NCI-H524 treated with DMSO at 0.1 percent for 48 hours (cell line): ENCODE results near the gene SPECC1.
"Not testable (repeated sequence)": the region's sequence is repeated elsewhere in the genome, so short reads cannot be mapped to it uniquely, and the experiment has no call there.

Source experiments
- DNase-seq: peaks from one replicate; lab custom pipeline; 2025; lab: John Stamatoyannopoulos, UW

The SPECC1 gene

DNA sequence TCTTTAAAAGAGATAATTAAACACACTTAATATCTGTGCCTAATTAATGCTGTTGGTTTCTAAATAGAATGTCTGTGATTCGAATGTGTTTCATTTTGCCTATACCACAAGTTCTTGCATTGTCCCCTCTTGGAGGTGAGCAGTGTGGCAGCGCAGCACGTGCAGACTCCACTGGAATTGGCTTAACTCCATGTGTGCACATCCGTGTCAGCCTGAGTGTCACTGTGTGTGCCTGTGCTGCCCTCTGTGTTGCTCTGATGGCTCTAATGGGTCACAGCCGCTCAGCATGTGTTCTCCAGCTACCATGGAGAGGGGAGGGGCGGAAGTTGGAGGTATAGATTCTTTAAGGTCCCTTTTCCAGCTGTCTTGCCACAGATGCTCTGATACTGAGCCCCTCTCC, 226.6 kb downstream of the SPECC1 start:
- DNase-seq = no peak

DNA sequence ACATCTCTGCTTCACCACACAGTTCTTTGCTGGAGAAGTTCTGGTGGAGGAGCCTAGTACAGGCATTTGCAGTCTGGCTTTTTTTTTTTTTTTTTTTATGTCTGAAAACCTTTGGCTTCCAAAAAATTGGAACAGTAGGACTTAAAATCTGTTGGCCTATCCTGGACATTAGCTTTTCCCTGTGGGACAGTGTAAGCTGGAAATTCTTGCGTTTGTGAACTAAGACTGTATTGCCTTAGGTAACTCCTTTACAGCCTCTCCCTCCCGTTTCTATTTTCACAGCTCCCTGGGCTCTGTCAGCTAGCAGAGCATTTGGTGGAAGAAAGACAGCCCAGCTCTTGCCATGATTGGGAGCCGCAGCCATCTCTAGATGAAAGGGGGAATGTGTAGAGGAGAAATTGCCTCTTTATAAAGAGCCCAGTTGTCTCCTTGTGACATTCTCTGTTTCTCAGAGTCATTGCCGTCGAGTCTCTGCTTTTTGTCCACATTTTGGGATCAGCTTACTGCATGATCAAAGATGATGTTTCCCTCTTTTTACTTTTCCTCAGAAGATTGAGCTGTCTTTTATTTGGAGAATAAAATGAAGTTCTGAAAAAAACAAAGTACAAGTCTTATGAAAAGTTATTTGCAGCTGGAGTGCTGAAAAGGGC, 227.5 kb downstream of the SPECC1 start:
- no peak for DNase-seq

DNA sequence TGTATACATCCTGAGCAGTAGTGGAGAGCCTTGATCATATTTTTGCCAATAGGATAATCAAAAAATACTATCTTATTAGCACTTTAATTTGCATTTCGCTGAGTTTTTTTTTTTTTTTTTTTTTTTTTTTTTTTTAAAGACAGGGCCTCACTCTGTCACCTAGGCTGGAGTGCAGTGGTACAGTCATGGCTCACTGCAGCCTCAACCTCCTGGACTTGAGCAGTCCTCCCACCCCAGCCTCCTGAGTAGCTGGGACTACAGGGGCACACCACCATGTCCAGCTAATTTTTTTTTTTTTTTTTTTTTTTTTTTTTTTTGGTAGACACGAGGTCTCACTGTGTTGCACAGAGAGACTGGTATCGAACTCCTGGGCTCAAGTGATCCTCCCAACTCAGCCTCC, 230.6 kb downstream of the SPECC1 start:
- DNase-seq = not testable (repeated sequence)

DNA sequence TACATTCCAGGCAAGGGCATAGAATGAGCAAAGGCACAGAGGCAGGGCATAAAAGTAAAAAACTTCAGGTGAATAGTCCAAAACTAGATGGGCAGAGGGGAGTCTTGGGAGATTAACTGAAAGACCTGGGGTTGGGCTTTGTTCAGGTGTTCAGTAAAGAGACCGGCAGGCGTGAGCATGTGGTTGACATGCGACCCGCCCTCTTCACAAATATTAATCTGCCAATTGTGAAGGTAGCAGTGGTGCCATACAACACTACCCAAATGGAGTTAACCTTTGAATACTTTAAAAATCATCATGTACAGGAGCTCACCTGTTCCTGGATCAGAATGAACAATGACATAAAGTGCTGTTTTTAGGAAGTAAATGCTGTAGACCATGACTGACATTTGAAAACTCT, 232.7 kb downstream of the SPECC1 start:
- no peak for DNase-seq

DNA sequence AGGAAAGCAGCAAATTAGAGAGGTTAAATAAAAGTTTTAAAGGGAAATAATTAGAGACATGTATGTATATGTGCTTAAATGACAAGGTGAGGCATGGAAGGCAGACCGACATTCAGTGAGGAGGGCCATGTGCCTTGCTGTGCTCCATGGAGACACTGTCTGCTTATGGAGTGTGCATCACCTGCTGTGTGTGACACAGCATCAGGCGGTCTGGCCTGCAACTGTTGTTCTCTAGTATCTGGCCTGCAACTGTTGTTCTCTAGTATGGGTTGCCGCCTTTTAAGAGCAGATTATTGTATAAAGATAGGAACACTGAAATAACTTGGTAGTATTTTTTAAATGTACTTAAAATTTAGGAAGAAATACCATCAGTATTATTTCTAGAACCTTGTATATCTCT, 233.1 kb downstream of the SPECC1 start:
- no peak for DNase-seq

DNA sequence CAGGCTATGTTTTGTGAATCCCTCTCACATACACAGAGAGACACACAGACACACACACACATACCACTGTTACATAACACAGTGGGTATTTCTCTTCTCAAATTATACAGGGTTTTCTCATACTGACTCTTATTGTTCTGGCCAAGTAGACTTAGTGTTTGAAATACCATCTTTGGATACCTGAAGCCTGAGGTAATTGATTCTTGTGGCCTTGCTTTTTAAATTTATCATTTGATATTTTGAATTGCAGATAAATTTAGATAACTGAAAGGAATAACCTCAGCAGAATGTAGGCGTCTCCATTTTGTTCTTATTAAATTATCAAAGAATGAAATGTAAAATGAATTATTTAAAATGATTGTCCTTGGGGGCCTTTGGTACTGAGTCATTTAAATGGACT, 234.4 kb downstream of the SPECC1 start:
- DNase-seq = no peak

DNA sequence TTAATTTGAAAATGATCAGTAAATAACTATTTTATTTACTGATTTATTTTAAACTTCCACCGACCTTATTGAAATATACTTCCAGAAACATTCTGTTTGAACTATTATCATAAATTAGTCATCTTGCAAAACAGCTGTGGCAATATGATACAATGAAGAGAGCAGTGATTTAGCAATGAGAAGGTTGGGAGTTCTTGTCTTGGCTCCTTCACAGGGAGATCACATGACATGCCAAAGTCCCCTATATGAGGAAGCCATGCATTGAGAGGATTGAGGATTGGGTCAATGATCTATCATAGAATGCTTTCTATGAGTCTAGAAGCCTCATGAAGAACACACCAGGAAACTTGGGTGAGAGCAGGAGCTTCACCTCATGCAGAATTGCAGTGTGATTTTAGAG, 235.5 kb downstream of the SPECC1 start:
- no peak for DNase-seq

DNA sequence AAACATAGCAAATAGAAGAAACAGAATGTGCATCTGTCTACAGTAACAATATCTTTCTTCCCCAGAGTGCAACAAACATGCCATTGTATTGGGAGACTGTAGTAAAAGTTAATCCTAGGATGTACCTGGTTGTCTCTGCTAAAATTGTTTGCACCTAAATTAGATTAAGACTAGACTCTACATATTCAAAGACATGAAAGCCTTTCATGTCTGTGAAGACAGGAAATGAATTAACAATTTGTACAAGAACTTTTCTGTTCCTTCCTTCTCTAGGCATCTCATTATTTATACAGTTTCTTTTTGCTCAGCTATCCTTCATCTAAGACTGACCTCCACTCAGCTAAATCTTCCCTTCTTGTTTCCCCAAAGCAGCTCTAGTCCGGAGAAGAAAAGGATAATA, 237.5 kb downstream of the SPECC1 start:
- no peak for DNase-seq

DNA sequence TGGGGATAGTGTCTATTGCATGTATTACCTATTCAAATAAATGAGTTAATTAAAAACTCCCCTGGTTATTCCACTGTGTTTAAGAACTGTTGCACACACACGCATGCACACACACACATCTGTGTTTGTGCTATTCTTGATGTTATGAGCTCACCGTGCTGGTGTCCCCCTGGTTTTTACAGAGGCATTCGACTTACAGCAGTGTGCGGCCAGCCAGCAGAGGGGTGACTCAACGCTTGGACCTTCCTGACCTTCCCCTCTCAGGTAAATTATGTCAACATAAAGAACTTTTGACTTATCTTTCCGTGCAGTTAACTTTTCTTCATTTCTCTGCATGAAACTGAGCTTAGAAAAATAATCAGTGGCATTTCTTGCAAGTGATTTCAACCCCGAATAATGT, 244.2 kb downstream of the SPECC1 start:
- DNase-seq = no peak

DNA sequence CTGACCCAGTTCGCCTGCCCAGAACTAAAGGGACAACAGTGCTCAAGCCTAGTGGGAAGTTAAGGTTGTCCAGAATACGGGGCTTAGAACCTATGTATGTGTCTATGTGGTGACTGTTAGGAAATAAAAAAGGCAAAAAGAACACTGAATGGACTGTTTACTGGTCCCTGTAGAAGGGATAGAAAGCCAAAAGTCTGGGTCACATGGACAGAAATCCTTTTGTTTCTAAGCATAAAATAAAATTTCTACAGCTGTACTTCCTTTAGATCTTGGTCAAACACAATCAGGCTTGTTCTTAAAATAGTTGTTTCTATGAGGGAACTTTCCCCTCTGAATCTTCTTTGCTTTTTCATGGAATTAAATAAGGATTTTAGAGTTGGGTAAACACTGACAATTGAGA, 245.4 kb downstream of the SPECC1 start:
- DNase-seq = no peak

DNA sequence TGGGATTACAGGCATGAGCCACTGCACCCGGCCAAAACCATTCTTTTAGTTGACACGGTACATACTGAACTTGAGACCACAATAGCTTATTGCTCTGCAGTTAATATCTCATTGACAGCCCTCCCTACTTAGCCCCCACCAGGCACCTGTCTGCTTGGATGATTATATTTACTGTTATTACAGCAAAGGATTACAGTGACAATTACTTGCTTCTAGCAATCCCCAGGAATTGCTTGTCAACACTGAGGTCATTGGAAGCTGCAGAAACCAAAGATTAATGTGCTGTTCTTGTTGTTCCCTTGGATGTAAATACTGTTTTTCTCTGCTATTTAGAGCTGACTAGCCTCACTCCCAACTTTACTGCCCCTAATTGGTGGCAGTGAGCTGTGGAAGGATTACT, 247.0 kb downstream of the SPECC1 start:
- DNase-seq = no peak

DNA sequence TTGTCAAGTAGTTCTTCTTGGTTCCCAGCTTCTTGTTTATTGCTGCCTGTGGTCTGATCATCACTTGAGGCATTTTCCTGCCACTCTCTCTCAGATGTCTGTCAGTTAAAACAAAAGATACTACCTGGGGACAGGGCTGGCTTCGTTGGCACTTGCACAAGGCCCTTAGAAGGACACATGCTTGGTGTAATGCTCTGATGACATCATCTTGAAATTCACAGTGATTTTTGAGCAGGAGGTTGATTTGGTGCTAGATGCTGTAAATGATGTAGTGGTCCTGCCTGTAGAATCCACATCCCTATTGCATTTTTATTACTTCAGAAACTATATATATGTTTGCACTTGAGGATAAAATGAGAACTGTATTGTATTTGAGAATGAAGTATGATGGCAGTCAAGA, 247.8 kb downstream of the SPECC1 start:
- DNase-seq = no peak

DNA sequence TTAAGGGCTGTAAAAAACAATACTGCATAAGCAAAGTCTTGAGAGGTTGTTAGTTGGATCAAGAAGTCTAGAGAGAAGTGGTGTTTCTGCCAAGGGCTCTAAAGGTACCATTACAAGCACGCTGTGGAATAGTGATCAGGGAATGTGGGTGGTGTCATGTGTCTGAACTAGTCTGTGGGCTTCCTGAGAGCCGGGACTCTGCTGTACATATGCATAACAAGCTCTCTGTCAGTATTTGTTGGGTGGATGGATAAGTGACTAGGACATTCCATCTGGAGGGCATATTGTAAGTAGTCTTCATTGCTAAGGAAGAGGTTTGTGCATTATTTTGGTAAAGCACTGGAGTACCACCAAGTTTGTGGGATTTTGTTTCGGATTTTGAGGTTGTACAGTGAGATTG, 248.6 kb downstream of the SPECC1 start:
- no peak for DNase-seq

DNA sequence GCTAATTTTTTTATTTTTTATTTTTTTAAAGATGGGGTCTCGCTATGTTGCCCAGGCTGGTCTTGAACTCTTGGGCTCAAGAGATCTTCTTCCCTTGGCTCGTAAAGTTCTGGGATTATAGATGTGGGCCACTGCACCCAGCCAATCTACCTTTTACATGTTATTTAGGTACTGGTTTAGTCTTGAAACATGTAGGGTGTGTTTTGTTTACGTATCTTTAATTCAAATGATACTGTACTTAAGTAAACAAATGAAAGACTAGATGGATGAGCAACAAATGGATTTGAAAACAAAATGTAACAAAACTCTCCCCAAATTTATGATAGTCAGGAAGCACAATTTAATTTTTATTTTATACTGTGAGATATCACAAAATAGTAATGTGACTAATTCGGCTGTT, 250.5 kb downstream of the SPECC1 start:
- DNase-seq = no peak

DNA sequence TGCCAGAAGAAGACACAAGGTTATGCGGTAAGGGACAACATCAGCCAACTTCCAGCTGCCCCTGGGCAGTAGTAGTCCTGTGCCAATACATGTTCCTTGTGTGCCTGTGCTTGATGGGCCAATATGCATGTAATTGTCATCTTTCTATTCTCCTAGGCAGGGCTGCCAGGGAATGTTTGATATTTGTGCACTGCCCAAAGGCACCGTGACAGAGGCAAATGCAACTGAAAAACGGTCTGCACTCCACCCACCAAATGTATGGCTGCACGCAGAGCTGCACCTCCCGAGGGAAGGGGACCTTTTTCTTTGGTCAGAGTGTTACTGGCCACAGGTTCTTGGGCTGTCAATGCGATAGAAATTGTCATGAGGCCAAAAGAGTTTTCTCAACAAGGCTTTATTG, 251.1 kb downstream of the SPECC1 start:
- DNase-seq = no peak

DNA sequence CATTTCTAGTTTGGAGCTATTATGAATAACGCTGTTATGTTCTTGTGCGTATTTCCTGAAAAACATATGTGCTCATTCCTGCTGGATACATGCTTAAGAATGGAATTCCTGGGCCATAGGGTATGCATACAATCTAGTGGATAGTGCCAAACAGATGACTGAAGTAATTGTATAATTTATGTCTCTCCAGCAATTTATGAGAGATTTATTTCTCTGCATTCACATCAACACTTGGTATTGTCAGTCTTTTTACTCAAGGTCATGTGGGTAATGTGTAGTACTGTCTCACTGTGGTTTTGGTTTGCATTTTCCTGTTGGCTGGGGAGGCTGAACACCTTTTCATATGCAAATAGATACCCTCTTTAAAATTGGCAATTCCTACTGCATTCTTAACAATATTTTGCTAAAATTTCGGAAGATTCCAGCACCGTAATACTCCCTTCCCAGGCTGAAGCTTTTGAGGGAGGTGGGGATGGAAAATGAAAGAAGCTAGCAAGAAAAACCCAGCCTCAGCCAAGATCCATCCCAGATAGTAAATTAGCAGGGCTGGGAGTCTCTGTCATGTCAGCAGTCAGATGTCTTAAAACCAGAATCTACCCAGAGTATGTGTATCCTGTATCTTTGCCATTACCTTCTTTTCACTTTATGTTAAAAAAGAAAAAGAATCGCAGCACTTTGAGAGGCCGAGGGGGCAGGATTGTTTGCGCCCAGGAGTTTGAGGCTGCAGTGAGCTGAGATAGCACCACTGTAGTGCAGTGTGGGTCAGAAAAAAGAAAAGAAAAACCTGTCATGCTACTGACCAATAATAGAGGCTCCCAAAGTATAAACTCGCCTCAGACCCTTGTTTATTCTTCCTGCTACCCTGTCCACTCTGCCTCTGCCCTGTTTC, 253.3 kb downstream of the SPECC1 start:
- no peak for DNase-seq

DNA sequence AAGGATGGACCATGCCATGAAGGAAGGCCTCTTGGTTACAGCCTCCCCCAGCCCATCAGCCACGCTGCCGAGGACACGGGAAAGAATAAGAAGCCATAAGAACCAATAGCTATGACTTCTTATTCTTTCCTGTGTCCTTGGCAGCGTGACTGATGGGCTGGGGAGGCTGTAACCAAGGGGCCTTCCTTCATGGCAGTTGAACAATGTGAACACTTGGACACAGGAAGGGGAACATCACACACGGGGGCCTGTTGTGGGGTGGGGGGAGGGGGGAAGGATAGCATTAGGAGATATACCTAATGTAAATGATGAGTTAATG, 253.9 kb downstream of the SPECC1 start:
- DNase-seq = not testable (repeated sequence)

DNA sequence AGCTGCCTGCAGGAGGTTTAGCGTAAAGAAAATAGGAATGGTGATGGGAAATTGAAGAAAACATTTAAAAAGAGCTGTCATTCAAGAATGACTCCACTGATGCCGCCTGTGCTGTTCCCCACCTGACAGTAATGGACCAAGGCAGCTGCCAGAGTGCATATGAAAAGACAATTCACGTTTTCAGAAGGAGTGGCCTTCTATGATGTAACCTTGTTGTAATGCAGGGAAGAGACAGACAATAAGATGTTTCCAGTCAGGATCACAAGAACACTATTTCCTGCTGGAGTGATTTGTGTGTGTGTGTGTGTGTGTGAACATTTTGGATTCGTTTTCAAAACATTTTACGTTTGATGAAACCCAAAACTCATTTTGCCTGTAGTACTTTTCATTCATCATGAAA, 254.4 kb downstream of the SPECC1 start:
- DNase-seq = no peak

DNA sequence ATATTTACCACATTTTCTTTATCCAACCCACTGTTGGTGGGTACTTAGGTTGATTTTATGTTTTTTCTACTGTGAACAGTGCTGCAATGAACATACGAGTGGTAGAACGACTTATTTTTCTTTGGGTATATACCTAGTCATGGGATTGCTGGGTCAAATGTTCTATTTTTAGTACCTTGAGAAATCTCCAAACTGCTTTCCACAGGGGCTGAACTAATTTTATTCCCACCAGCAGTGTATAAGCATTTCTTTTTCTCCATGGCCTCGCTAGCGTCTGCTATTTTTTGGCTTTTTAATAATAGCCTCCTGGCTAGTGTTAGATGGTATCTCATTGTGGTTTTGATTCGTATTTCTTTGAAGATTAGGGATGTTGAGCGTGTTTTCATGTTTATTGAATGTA, 255.8 kb downstream of the SPECC1 start:
- DNase-seq = no peak

DNA sequence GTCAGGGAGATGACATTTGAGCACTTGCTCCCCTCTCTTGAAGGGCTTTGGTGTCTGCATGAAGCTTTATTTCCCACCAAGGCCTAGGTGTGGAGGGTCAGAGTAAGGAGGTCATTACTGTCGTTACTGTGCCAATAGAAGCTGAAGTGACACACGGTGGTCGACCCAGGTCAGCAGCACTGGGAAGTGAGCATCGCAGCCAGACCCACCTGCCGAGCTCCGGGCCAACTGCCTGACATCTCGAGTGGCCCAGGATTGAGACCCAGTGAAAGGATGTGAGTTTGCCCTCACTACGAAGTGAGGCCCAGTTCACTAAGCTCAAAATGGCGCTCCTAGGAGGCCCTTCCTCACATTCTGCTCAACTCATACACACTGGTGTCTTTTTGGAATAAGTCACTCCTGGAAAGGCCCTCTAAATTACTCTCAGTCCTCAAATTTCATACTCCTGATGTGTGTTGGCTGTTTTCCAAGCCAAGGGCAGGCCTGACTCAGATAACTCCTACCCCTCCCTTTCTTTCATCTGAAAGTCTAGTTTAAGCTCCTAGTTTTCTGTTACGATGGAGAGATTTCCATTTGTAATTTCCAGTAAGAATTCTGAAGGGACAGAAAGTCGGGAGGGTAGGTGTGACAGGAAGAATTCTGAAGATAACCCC, 257.8 kb downstream of the SPECC1 start:
- peak; percentile 31 for DNase-seq

DNA sequence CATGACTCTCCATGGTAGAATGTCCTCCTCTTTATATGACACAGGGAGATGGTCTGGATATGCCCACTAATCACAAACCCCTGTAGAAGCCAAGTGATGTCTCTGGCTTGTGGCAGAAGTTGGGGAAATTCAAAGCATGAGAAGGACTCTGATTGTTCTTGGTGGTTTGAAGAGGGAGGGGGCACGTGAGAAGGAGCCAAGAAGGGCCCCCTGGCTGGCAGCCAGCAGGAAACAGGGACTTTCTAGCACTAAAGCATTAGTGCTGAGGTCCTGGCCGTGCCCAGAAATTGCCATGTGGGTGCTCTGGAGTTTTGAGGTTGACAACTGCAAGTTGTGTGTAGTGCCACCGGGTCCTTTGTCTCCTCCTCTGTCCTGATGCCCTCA, 258.3 kb downstream of the SPECC1 start:
- no peak for DNase-seq

DNA sequence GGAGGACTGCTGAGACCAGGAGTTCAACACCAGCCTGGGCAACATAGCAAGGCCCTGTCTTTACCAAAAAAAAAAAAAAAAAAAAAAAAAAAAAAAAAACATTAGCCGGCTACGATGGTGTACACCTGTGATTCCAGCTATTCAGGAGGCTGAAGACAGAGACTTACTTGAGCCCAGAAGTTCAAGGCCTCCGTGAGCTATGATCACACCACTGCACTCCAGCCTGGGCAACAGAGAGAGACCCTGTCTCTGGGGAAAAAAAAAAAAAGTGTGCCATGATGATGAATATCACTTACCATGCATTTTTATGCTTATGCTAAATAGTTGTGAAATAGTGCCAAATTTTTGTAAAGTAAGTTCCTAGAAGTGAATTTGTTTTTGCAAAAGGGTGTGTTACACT, 261.2 kb downstream of the SPECC1 start:
- no peak for DNase-seq

DNA sequence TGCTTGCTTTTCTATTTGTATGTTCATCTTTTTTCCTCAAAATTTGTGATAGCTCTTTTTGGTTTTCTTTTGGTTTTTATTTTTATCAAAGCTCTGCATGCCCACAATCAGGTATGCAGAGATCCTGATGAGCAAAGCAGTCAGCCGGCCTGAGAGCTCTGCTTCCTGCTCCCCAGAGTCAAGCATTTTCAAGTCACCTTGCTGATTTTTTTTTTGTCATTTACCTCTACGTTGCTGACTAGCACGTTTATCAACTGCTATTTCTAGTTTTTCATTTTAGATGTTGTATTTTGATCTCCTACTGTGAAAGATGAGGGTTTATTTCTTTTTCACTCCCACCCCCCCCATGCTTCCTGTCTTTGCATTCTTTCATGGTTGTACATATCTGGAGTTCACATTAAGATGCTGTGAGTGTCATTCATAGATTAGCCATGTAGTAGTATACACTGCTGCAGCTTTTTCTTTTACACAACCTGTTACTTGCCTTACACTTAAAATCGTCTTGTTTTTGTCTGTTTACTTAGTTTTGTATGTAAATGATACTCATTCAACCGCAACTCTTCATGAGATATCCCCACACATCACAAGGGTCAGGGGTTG, 262.0 kb downstream of the SPECC1 start:
- no peak for DNase-seq
